HepG2 (cell line): Measurements from ENCODE around the gene KBTBD3. TPM values are rescaled to one million over a fixed set of nuclear protein-coding genes. Genes with fewer than 3 reads are reported as not detected.

Experiments used
- DMAP1 ChIP-seq: IDR thresholded peaks from 2 replicates; pipeline ENCODE4 v1.6.1; 2016
- HMGA1 ChIP-seq: sonication (generic); formaldehyde crosslinking; conservative IDR thresholded peaks from 2 replicates; pipeline ENCODE4 v1.4.0; 2020; ENCODE audit warnings: missing genetic modification reagents
- NFRKB ChIP-seq: fragments of 450-650 bp; IDR thresholded peaks from 2 replicates; pipeline ENCODE4 v1.6.1; 2017
- RFXAP ChIP-seq: sonication (generic); formaldehyde crosslinking; IDR thresholded peaks from 2 replicates; pipeline ENCODE4 v1.4.0; 2020; ENCODE audit warnings: missing genetic modification reagents, borderline replicate concordance
- ZBTB3 ChIP-seq: sonication (generic); formaldehyde crosslinking; IDR thresholded peaks from 2 replicates; pipeline ENCODE4 v1.4.0; 2020; ENCODE audit warnings: low read depth, mild to moderate bottlenecking, moderate library complexity, missing genetic modification reagents, borderline replicate concordance
- ZNF138 ChIP-seq: sonication (generic); formaldehyde crosslinking; IDR thresholded peaks from 2 replicates; pipeline ENCODE4 v1.5.0; 2020; ENCODE audit warnings: mild to moderate bottlenecking, low read depth, missing genetic modification reagents
- ZNF24 ChIP-seq: fragments of 450-650 bp; IDR thresholded peaks from 2 replicates; pipeline ENCODE4 v1.6.1; 2017; ENCODE audit warnings: antibody characterized with exemption, mild to moderate bottlenecking
- ZNF431 ChIP-seq: sonication (generic); formaldehyde crosslinking; IDR thresholded peaks from 2 replicates; pipeline ENCODE4 v1.9.0; 2022; ENCODE audit warnings: missing genetic modification reagents, low read depth, mild to moderate bottlenecking, borderline replicate concordance
- ZNF446 ChIP-seq: sonication (generic); formaldehyde crosslinking; IDR thresholded peaks from 2 replicates; pipeline ENCODE4 v1.5.0; 2020; ENCODE audit warnings: mild to moderate bottlenecking, missing genetic modification reagents
- ZNF451 ChIP-seq: sonication (generic); formaldehyde crosslinking; IDR thresholded peaks from 2 replicates; pipeline ENCODE4 v1.5.0; 2020; ENCODE audit warnings: mild to moderate bottlenecking, missing genetic modification reagents
- ZNF660 ChIP-seq: sonication (generic); formaldehyde crosslinking; IDR thresholded peaks from 2 replicates; pipeline ENCODE4 v1.5.1; 2020; ENCODE audit warnings: mild to moderate bottlenecking, low read depth, missing genetic modification reagents, borderline replicate concordance
- ZNF674 ChIP-seq: sonication (generic); formaldehyde crosslinking; IDR thresholded peaks from 2 replicates; pipeline ENCODE4 v1.5.0; 2020; ENCODE audit warnings: low read depth, mild to moderate bottlenecking, missing genetic modification reagents
- ZNF776 ChIP-seq: sonication (generic); formaldehyde crosslinking; IDR thresholded peaks from 2 replicates; pipeline ENCODE4 v1.4.0; 2020; ENCODE audit warnings: mild to moderate bottlenecking, missing genetic modification reagents
- ZNF879 ChIP-seq: sonication (generic); formaldehyde crosslinking; IDR thresholded peaks from 2 replicates; pipeline ENCODE4 v1.8.1; 2023; ENCODE audit warnings: missing genetic modification reagents
- ZSCAN25 ChIP-seq: sonication (generic); formaldehyde crosslinking; IDR thresholded peaks from 2 replicates; pipeline ENCODE4 v1.8.0; 2022; ENCODE audit warnings: mild to moderate bottlenecking, missing genetic modification reagents
- polyA plus RNA-seq, 8 experiments: library from polyadenylated mRNA; depleted of rRNA in 3 of 8; stranded (reverse) in 7 of 8; unstranded in 1 of 8; fragments of >200 nt; fragmentation: Illumina TruSeq in 4 of 8; extraction: Trizol in 4 of 8; gene quantifications; 2 replicates each; pipeline versions ENCODE4 v1.2.1 to v1.2.3, GENCODE V29; 2011 to 2016; ENCODE audit warnings: low read depth in 4 of 8, missing spikeins in 1 of 8, mixed read lengths in 1 of 8; ENCODE audit not compliant: insufficient read depth in 1 of 8
- total RNA-seq, 5 experiments: library from RNA; depleted of rRNA; stranded (reverse); fragments of >200 nt; fragmentation: Illumina TruSeq; extraction: Trizol; gene quantifications; 2 replicates each; pipeline ENCODE4 v1.2.3, GENCODE V29; 2016; ENCODE audit warnings: low read depth in 1 of 5
- TF ChIP-seq, protein P1 (sequence below): sonication (generic); formaldehyde crosslinking; IDR thresholded peaks from 2 replicates; pipeline ENCODE4 v1.4.0; 2020; ENCODE audit warnings: mild to moderate bottlenecking, missing genetic modification reagents, borderline replicate concordance
- TF ChIP-seq, protein P2 (sequence below): sonication (generic); formaldehyde crosslinking; IDR thresholded peaks from 2 replicates; pipeline ENCODE4 v1.5.0; 2020; ENCODE audit warnings: mild to moderate bottlenecking, missing genetic modification reagents
- TF ChIP-seq, protein P3 (sequence below): sonication (generic); formaldehyde crosslinking; IDR thresholded peaks from 2 replicates; pipeline ENCODE4 v1.5.0; 2020; ENCODE audit warnings: missing genetic modification reagents
- TF ChIP-seq, protein P4 (sequence below): sonication (generic); formaldehyde crosslinking; IDR thresholded peaks from 2 replicates; pipeline ENCODE4 v1.5.0; 2020; ENCODE audit warnings: mild to moderate bottlenecking, missing genetic modification reagents

The KBTBD3 gene
- total and polyA plus RNA-seq, 2 of the 13 experiments (the other 11 are each of a cell fraction or from before 2014, with no cell fraction given) = 1.8 to 7.4 TPM

DNA sequence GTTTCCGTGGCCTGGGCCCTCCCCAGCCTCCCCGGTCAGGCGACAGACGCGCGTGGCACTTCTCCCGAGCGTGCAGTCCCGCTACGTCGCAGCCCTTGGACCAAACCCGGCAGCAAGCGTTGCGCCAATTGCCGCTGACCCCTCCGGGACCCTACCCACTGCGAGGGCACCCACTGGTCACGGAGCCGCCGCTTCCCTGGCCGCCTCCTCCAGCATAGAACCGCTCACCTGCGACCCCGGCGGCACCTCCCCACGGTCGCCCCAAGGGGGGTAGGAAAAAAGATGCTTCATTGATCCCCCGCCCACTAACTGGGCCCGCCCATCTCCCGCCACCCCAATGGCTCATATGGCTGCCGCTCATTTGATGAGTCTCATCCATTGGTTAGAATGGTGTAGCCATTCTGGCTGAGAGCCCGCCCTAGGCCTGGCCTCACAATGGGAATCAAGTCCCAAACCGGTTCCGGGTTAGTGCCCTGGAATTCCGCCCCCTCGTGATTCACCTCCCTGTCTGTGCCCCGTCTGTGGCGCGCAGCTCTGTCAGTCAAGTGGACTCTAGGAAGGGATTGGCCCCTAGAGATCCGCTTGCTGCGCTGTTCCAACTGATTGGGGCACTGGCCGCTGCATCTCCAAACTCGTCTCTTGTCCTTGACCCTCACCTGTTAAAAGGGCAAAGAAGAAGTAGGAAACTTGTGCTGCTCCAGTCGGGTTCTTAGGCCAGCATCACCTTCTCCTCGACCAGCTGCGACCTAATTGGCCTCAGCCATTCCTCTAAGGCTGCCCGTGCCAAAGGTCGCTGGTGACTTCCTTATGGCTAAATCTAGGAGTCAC is 55.0 kb downstream of the KBTBD3 start, which contains the start of gene MSANTD4 (continued):
- TF ChIP-seq, protein P1, sequence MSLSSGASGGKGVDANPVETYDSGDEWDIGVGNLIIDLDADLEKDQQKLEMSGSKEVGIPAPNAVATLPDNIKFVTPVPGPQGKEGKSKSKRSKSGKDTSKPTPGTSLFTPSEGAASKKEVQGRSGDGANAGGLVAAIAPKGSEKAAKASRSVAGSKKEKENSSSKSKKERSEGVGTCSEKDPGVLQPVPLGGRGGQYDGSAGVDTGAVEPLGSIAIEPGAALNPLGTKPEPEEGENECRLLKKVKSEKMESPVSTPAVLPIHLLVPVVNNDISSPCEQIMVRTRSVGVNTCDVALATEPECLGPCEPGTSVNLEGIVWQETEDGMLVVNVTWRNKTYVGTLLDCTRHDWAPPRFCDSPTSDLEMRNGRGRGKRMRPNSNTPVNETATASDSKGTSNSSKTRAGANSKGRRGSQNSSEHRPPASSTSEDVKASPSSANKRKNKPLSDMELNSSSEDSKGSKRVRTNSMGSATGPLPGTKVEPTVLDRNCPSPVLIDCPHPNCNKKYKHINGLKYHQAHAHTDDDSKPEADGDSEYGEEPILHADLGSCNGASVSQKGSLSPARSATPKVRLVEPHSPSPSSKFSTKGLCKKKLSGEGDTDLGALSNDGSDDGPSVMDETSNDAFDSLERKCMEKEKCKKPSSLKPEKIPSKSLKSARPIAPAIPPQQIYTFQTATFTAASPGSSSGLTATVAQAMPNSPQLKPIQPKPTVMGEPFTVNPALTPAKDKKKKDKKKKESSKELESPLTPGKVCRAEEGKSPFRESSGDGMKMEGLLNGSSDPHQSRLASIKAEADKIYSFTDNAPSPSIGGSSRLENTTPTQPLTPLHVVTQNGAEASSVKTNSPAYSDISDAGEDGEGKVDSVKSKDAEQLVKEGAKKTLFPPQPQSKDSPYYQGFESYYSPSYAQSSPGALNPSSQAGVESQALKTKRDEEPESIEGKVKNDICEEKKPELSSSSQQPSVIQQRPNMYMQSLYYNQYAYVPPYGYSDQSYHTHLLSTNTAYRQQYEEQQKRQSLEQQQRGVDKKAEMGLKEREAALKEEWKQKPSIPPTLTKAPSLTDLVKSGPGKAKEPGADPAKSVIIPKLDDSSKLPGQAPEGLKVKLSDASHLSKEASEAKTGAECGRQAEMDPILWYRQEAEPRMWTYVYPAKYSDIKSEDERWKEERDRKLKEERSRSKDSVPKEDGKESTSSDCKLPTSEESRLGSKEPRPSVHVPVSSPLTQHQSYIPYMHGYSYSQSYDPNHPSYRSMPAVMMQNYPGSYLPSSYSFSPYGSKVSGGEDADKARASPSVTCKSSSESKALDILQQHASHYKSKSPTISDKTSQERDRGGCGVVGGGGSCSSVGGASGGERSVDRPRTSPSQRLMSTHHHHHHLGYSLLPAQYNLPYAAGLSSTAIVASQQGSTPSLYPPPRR (CRISPR knock-in tag) = 0 out of 2 replicates have a peak, but pooled peaks have one; percentile 19
- TF ChIP-seq HMGA1 (CRISPR knock-in tag) (no peak), NFRKB (no peak), ZNF451 (0 out of 2 replicates have a peak, but pooled peaks have one; percentile 21), ZNF776 (CRISPR knock-in tag) (0 out of 2 replicates have a peak, but pooled peaks have one; percentile 47), ZNF879 (CRISPR knock-in tag) (no peak), ZNF431 (CRISPR knock-in tag) (no peak), ZNF24 (no peak), ZNF446 (CRISPR knock-in tag) (no peak), RFXAP (0 out of 2 replicates have a peak, but pooled peaks have one; percentile 58), ZNF674 (no peak), ZSCAN25 (CRISPR knock-in tag) (no peak), ZNF660 (CRISPR knock-in tag) (no peak), ZNF138 (CRISPR knock-in tag) (no peak), DMAP1 (CRISPR knock-in tag) (peak; percentile 71; the same call in 1 of the 2 replicates), ZBTB3 (CRISPR knock-in tag) (no peak)
- TF ChIP-seq, protein P2, sequence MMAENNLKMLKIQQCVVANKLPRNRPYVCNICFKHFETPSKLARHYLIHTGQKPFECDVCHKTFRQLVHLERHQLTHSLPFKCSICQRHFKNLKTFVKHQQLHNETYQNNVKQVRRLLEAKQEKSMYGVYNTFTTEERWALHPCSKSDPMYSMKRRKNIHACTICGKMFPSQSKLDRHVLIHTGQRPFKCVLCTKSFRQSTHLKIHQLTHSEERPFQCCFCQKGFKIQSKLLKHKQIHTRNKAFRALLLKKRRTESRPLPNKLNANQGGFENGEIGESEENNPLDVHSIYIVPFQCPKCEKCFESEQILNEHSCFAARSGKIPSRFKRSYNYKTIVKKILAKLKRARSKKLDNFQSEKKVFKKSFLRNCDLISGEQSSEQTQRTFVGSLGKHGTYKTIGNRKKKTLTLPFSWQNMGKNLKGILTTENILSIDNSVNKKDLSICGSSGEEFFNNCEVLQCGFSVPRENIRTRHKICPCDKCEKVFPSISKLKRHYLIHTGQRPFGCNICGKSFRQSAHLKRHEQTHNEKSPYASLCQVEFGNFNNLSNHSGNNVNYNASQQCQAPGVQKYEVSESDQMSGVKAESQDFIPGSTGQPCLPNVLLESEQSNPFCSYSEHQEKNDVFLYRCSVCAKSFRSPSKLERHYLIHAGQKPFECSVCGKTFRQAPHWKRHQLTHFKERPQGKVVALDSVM (CRISPR knock-in tag) = no peak
- TF ChIP-seq, protein P3, sequence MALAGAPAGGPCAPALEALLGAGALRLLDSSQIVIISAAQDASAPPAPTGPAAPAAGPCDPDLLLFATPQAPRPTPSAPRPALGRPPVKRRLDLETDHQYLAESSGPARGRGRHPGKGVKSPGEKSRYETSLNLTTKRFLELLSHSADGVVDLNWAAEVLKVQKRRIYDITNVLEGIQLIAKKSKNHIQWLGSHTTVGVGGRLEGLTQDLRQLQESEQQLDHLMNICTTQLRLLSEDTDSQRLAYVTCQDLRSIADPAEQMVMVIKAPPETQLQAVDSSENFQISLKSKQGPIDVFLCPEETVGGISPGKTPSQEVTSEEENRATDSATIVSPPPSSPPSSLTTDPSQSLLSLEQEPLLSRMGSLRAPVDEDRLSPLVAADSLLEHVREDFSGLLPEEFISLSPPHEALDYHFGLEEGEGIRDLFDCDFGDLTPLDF (CRISPR knock-in tag) = peak; percentile 27; the same call in 1 of the 2 replicates
- TF ChIP-seq, protein P4, sequence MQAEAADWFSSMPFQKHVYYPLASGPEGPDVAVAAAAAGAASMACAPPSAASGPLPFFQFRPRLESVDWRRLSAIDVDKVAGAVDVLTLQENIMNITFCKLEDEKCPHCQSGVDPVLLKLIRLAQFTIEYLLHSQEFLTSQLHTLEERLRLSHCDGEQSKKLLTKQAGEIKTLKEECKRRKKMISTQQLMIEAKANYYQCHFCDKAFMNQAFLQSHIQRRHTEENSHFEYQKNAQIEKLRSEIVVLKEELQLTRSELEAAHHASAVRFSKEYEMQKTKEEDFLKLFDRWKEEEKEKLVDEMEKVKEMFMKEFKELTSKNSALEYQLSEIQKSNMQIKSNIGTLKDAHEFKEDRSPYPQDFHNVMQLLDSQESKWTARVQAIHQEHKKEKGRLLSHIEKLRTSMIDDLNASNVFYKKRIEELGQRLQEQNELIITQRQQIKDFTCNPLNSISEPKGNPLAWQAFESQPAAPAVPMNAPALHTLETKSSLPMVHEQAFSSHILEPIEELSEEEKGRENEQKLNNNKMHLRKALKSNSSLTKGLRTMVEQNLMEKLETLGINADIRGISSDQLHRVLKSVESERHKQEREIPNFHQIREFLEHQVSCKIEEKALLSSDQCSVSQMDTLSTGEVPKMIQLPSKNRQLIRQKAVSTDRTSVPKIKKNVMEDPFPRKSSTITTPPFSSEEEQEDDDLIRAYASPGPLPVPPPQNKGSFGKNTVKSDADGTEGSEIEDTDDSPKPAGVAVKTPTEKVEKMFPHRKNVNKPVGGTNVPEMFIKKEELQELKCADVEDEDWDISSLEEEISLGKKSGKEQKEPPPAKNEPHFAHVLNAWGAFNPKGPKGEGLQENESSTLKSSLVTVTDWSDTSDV (CRISPR knock-in tag) = no peak
